Urothelium cell line (cell line): Measurements from ENCODE around the gene LMX1B.
"Not testable (repeated sequence)": the region's sequence is repeated elsewhere in the genome, so short reads cannot be mapped to it uniquely, and the experiment has no call there.

Experiments
- DNase-seq: peaks from one replicate; pipeline ENCODE4 v3.0.0; 2011; ENCODE audit warnings: low spot score, mixed read lengths
- FAIRE-seq: peaks from 2 replicates; lab custom pipeline; 2011; peaks lifted over from hg19 to GRCh38; lab: Jason Lieb, UNC

The LMX1B gene

GRCh38 chr9:126652140-126652582, 38.4 kb downstream of the LMX1B start:
- no peak for DNase-seq
- no peak for FAIRE-seq

- no peak for FAIRE-seq
Observed at GRCh38 chr9:126654124-126654523, 40.4 kb downstream of the LMX1B start.

GRCh38 chr9:126656214-126656613, 42.5 kb downstream of the LMX1B start:
- FAIRE-seq, DNase-seq: not testable (repeated sequence)

More at GRCh38 chr9:126654124-126654523, 40.4 kb downstream of the LMX1B start:
- DNase-seq: no peak

GRCh38 chr9:126658201-126658825, 44.6 kb downstream of the LMX1B start:
- no peak for FAIRE-seq

GRCh38 chr9:126658956-126659555, 45.3 kb downstream of the LMX1B start:
- DNase-seq (no peak), FAIRE-seq (no peak)

More at GRCh38 chr9:126658201-126658825, 44.6 kb downstream of the LMX1B start:
- DNase-seq: no peak

- FAIRE-seq (no peak), DNase-seq (no peak)
Observed at GRCh38 chr9:126661122-126661520, 47.4 kb downstream of the LMX1B start.

GRCh38 chr9:126661521-126662251, 48.0 kb downstream of the LMX1B start:
- peak; percentile 76 for DNase-seq
- no peak for FAIRE-seq

GRCh38 chr9:126663661-126664072, 49.9 kb downstream of the LMX1B start:
- no peak for FAIRE-seq
- peak; percentile 18 for DNase-seq

- DNase-seq (peak; percentile 32), FAIRE-seq (no peak)
Observed at GRCh38 chr9:126664900-126665643, 51.3 kb downstream of the LMX1B start.

- DNase-seq: no peak
- FAIRE-seq: no peak
Observed at GRCh38 chr9:126665644-126666035, 51.9 kb downstream of the LMX1B start.

GRCh38 chr9:126666155-126666803, 52.6 kb downstream of the LMX1B start:
- FAIRE-seq (no peak), DNase-seq (no peak)

GRCh38 chr9:126667190-126668055, 53.7 kb downstream of the LMX1B start:
- DNase-seq (no peak), FAIRE-seq (no peak)

GRCh38 chr9:126668058-126668457, 54.3 kb downstream of the LMX1B start:
- DNase-seq: no peak
- no peak for FAIRE-seq

- DNase-seq (no peak), FAIRE-seq (no peak)
Observed at GRCh38 chr9:126669108-126669507, 55.4 kb downstream of the LMX1B start.

GRCh38 chr9:126670270-126670669, 56.5 kb downstream of the LMX1B start:
- FAIRE-seq: no peak

GRCh38 chr9:126671381-126671831, 57.7 kb downstream of the LMX1B start:
- FAIRE-seq: no peak
- no peak for DNase-seq

More at GRCh38 chr9:126670270-126670669, 56.5 kb downstream of the LMX1B start:
- no peak for DNase-seq

GRCh38 chr9:126671983-126672382, 58.3 kb downstream of the LMX1B start:
- FAIRE-seq: no peak

GRCh38 chr9:126672634-126673284, 59.0 kb downstream of the LMX1B start:
- DNase-seq (no peak), FAIRE-seq (no peak)

More at GRCh38 chr9:126671983-126672382, 58.3 kb downstream of the LMX1B start:
- DNase-seq: no peak
